SK-N-SH treated with all-trans-retinoic acid at 6 μM for 48 hours (cell line): ENCODE measurements around the gene BRSK1.

Source experiments
- ARNTL ChIP-seq: fragments of 450-650 bp; formaldehyde crosslinking; IDR thresholded peaks from 2 replicates; pipeline ENCODE4 v1.5.0; 2020; ENCODE audit warnings: low read depth, mild to moderate bottlenecking, moderate library complexity, borderline replicate concordance
- BACH2 ChIP-seq: fragments of 250-450 bp; sonication (Bioruptor Pico); IDR thresholded peaks from 2 replicates; pipeline ENCODE4 v1.9.0; 2021; ENCODE audit warnings: mild to moderate bottlenecking, borderline replicate concordance
- CREB5 ChIP-seq: fragments of 250-450 bp; sonication (Bioruptor Pico); IDR thresholded peaks from 2 replicates; pipeline ENCODE4 v1.5.1; 2020; ENCODE audit warnings: low read depth, mild to moderate bottlenecking, moderate library complexity
- CSDC2 ChIP-seq: fragments of 250-450 bp; sonication (Bioruptor Pico); IDR thresholded peaks from 2 replicates; pipeline ENCODE4 v1.5.0; 2020; ENCODE audit warnings: mild to moderate bottlenecking, moderate library complexity
- ESRRG ChIP-seq: fragments of 250-450 bp; sonication (Bioruptor Pico); IDR thresholded peaks from 2 replicates; pipeline ENCODE4 v1.6.1; 2021; ENCODE audit warnings: mild to moderate bottlenecking
- GLIS3 ChIP-seq: fragments of 250-450 bp; sonication (Bioruptor Pico); IDR thresholded peaks from 2 replicates; pipeline ENCODE4 v1.5.0; 2020; ENCODE audit warnings: mild to moderate bottlenecking, moderate library complexity
- PATZ1 ChIP-seq: fragments of 250-450 bp; sonication (Bioruptor Pico); IDR thresholded peaks from 2 replicates; pipeline ENCODE4 v1.8.0; 2020; ENCODE audit warnings: mild to moderate bottlenecking, moderate library complexity, borderline replicate concordance
- PPARA ChIP-seq: fragments of 250-450 bp; sonication (Bioruptor Pico); IDR thresholded peaks from 2 replicates; pipeline ENCODE4 v1.5.0; 2020; ENCODE audit warnings: mild to moderate bottlenecking, borderline replicate concordance
- TOX ChIP-seq: fragments of 250-450 bp; sonication (Bioruptor Pico); IDR thresholded peaks from 2 replicates; pipeline ENCODE4 v1.8.0; 2021; ENCODE audit warnings: mild to moderate bottlenecking, moderate library complexity, borderline replicate concordance
- ZFP3 ChIP-seq: fragments of 250-450 bp; sonication (Bioruptor Pico); IDR thresholded peaks from 2 replicates; pipeline ENCODE4 v1.5.0; 2020; ENCODE audit warnings: mild to moderate bottlenecking, moderate library complexity
- ZNF70 ChIP-seq: fragments of 450-650 bp; formaldehyde crosslinking; IDR thresholded peaks from 2 replicates; pipeline ENCODE4 v1.5.0; 2020; ENCODE audit warnings: mild to moderate bottlenecking, moderate library complexity

GRCh38 chr19:55287361-55288079 is 3.7 kb downstream of the BRSK1 start:
- no peak for TF ChIP-seq ZFP3 (CRISPR knock-in tag)
- TF ChIP-seq ZNF70 (CRISPR knock-in tag), result no peak
- no peak for TF ChIP-seq CREB5 (CRISPR knock-in tag)
- no peak for TF ChIP-seq PPARA (CRISPR knock-in tag)
- TF ChIP-seq ESRRG, result no peak
- no peak for TF ChIP-seq BACH2 (CRISPR knock-in tag)
- no peak for TF ChIP-seq ARNTL (CRISPR knock-in tag)
- no peak for TF ChIP-seq CSDC2 (CRISPR knock-in tag)
- TF ChIP-seq PATZ1 (CRISPR knock-in tag), result no peak
- TF ChIP-seq GLIS3 (CRISPR knock-in tag), result no peak
- no peak for TF ChIP-seq TOX (CRISPR knock-in tag)
